ENCODE results near the gene IPO13.
A peak's percentile ranks its signal among the peaks of the same experiment; 100 is the strongest.

Gene IPO13, protein sequence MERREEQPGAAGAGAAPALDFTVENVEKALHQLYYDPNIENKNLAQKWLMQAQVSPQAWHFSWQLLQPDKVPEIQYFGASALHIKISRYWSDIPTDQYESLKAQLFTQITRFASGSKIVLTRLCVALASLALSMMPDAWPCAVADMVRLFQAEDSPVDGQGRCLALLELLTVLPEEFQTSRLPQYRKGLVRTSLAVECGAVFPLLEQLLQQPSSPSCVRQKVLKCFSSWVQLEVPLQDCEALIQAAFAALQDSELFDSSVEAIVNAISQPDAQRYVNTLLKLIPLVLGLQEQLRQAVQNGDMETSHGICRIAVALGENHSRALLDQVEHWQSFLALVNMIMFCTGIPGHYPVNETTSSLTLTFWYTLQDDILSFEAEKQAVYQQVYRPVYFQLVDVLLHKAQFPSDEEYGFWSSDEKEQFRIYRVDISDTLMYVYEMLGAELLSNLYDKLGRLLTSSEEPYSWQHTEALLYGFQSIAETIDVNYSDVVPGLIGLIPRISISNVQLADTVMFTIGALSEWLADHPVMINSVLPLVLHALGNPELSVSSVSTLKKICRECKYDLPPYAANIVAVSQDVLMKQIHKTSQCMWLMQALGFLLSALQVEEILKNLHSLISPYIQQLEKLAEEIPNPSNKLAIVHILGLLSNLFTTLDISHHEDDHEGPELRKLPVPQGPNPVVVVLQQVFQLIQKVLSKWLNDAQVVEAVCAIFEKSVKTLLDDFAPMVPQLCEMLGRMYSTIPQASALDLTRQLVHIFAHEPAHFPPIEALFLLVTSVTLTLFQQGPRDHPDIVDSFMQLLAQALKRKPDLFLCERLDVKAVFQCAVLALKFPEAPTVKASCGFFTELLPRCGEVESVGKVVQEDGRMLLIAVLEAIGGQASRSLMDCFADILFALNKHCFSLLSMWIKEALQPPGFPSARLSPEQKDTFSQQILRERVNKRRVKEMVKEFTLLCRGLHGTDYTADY

DNA sequence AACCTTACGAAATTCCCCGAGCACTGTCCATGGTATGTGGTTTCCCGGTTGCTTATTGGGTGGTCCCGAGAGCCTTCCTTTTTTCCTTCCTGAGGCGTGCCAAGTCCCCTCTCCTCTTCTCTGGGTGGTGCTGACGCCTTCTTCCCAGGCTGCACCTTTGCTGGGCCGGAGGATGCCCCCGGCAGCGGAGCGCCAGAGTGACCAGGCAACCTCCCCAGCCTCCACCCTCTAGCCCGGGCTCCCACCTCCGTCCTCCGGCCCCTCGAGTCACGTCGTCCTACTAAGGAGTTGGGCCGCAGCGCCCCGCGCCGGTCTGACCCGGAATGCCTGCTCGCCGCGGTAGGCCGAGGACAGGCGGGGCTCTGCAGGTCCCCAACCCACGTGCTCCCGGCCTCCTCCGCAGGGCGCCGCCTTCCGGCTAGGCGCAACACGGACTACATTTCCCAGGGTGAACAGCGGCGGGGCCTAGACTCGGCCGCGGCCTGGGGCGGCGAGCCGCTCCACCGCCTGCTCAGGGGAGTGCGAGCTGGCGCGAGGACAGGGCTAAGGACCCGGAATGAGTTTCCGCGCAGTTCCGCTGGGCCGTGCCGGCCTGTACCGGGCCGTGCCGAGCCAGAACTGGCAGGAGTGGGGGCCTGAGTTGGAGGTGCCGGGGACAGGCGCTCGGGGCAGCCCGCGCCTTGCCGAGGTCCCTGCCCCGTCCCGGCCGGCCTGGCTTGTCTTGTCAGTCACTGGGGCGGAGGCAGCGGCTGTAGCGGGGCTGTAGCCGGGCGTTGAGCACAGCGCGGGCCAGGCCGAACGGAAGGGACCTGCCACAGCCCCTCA is at the start of gene IPO13:
Gene IPO13 (plus strand): TSS at position 715 of the 825 bp plus-strand sequence. CDS start 651 bp downstream, outside the sequence.
- peak; percentile 89 for DNase-seq (ENCODE audit: low read depth)

DNA sequence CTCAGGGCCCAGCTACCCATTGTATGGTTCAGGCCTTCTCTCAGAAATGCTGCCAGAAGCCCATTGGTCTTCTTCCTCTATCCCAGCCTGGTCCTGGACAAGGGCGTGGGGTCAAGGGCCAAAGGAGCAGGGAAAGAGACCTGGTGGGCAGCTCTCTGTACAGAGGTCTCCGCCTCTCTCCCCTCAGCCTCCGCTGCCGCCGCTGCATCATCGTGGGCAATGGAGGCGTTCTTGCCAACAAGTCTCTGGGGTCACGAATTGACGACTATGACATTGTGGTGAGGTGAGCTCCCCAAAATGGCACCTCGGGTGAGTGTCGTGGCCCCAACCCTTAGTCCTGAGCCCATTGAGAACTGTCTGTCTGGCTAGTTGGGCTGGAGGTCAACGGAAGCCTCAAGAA is 47.8 kb upstream of the IPO13 start:
- DNase-seq (ENCODE audit: low read depth) = no peak

DNA sequence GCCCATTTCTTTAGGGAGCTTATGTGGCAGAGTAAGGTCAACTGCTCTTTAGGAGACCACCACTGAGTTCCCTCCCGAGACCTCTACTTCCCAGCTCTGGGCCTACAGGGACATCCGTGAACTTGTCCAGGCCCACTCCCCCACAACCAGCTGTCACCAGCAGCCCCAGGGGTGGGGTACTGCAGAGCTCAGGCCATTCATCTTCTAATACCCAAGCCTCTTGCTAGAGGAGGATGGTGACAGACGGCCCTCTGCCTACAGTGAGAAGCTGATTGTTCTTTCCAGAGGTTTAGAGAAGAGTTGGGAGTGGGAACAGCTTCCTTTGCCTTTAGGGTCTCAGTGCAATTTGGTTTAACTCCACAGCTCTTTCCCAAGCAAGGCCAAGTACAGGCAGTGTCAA is 46.4 kb upstream of the IPO13 start:
- DNase-seq (ENCODE audit: low read depth) = no peak

- DNase-seq (ENCODE audit: low read depth) = no peak
These were observed 45.4 kb upstream of the IPO13 start for GRCh38 chr1:43901196-43901961.

GRCh38 chr1:43902058-43902831 is 44.5 kb upstream of the IPO13 start:
- DNase-seq (ENCODE audit: low read depth) = no peak

GRCh38 chr1:43904660-43905551 is 41.8 kb upstream of the IPO13 start:
- no peak for DNase-seq (ENCODE audit: low read depth)

DNA sequence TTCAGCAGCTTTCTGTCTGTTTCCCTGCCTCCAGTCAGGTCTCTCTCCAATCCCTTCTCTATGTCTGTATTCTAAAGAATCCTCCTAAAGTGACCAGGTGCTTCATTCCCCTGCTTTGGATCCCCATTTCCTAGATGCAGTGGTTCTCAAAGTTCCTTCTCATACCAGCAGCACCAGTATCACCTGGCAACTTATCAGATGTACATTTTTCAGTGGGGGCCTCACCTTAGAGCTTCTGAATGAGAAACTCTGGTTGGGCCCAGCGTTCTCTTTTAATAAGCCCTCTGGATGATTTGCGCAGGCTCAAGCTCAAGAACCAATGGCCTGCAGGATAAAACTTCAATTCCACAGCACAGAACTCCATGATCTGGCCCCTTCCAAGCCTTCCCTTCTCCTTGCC is 38.5 kb upstream of the IPO13 start:
- DNase-seq (ENCODE audit: low read depth) = no peak

GRCh38 chr1:43908858-43909257 is 37.9 kb upstream of the IPO13 start:
- no peak for DNase-seq (ENCODE audit: low read depth)

DNA sequence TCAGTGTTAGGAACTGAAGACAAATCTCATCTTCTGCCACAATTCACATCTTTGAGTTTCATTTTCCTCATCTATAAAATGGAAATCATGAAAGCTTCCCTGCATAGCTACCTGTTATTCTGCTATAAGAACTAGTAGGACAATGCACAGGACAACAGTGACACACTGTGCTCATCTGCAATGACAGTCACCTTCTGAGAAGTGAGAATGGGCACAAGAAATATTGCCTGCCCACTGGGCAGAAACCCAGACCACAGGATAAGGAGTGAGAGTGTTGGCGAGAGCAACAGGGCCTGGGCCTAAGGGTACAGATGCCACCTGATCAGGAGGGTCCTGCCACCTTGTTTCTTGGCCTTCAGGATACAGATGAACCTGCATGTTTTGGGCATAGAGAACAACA is 36.4 kb upstream of the IPO13 start:
- no peak for DNase-seq (ENCODE audit: low read depth)

- DNase-seq (ENCODE audit: low read depth) = peak; percentile 26
These were observed 34.1 kb upstream of the IPO13 start for GRCh38 chr1:43912607-43913006.

DNA sequence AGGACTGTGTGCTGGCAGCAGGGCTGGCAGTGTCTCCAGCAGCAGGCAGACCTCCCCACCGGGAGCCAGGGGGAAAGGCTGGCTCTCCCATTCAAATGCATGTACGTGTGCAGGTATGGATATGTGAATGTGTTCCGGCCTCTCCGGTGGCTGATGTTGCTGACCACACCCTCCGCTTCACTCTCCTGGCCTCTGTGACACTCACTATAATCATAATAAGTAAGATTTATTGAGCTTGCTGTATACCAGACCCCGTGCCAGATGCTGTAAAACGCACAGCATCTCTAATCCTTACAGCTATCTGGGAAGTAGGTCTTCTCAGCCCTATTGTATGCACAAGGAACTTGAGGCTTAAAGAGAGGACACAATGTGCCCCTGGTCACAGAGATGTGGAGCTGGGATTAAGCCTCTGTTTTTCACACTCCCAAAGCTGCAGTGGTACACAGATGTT is 33.7 kb upstream of the IPO13 start:
- no peak for DNase-seq (ENCODE audit: low read depth)

DNA sequence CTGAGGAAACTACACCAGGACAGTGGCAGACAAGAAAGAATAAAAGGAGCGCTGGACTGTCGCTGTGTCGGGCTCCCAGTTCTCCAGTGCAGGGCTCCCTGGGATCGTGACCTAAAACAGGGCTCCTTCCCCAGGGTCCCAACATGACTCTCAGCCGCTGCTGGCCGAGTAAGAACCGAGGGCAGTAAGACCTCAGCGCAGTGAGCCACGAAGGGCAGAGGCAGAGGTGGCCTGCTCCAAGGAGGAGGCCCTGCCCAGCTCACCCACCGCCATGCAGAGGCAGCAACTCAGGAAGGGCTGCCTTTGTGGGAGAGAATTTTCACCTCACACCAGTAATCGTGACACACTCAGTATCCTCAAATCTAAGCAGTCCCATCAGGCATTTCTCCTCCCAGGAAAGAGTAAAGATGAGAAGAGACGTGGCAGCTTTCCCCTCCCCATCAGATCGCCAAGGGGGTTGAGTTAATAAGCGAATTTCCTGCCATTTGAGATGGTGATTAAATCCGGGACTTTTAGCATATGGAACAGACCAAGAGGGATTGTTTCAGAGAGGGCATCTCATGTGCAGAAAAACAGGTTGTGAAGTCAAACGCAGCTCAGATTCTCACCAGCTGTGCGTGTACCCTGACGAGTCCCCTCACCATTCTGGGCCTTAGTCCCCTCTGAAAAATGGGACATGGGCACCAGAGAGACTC is 32.9 kb upstream of the IPO13 start:
- DNase-seq (ENCODE audit: low read depth) = no peak

GRCh38 chr1:43914576-43915525 is 31.9 kb upstream of the IPO13 start:
- DNase-seq (ENCODE audit: low read depth) = no peak

- no peak for DNase-seq (ENCODE audit: low read depth)
These were observed 26.8 kb upstream of the IPO13 start for GRCh38 chr1:43919906-43920305.

GRCh38 chr1:43921022-43921421 is 25.7 kb upstream of the IPO13 start:
- DNase-seq (ENCODE audit: low read depth) = no peak

- DNase-seq (ENCODE audit: low read depth) = no peak
These were observed 22.2 kb upstream of the IPO13 start for GRCh38 chr1:43924516-43924915.

GRCh38 chr1:43925846-43926245 is 20.9 kb upstream of the IPO13 start:
- DNase-seq (ENCODE audit: low read depth) = no peak
